Muscle of leg (tissue), 11 donors: ENCODE data around the gene PRAMEF13. TPM values are rescaled to one million over a fixed set of nuclear protein-coding genes. Genes with fewer than 3 reads are reported as not detected.
"Not testable (repeated sequence)": the region's sequence is repeated elsewhere in the genome, so short reads cannot be mapped to it uniquely, and the experiment has no call there.

ENCODE experiments used
- DNase-seq: peaks from one replicate; pipeline ENCODE4 v3.0.0; 2013
- H3K27ac ChIP-seq: one replicate; pipeline ENCODE4 v1.5.1; 2013; ENCODE audit warnings: mild to moderate bottlenecking, low read length, control low read depth
- H3K27me3 ChIP-seq: one replicate; pipeline ENCODE4 v1.6.1; 2013; ENCODE audit warnings: low read length; ENCODE audit not compliant: control insufficient read depth, insufficient read depth
- H3K36me3 ChIP-seq: one replicate; pipeline ENCODE4 v1.6.1; 2013; ENCODE audit warnings: low read length; ENCODE audit not compliant: control insufficient read depth, insufficient read depth
- H3K4me1 ChIP-seq: one replicate; pipeline ENCODE4 v1.6.1; 2013; ENCODE audit warnings: low read length; ENCODE audit not compliant: control insufficient read depth, insufficient read depth
- H3K4me3 ChIP-seq: one replicate; pipeline ENCODE4 v1.5.1; 2013; ENCODE audit warnings: low read length, control low read depth
- H3K9me3 ChIP-seq: replicated peaks from 2 replicates; pipeline ENCODE4 v1.6.1; 2013; ENCODE audit warnings: low read depth, low read length; ENCODE audit not compliant: control insufficient read depth
- WGBS: methylation state at CpG from one replicate; pipeline ENCODE4 v1.1.5; 2013; ENCODE audit warnings: missing lambda C conversion rate; ENCODE audit not compliant: insufficient coverage; 5-methylcytosine and 5-hydroxymethylcytosine counted together
- polyA plus RNA-seq, 8 donors: library from polyadenylated mRNA; unstranded; fragments of 120-200 nt; gene quantifications; one replicate each; pipeline versions ENCODE4 v1.2.1 to v1.2.3, GENCODE V29; 2013; ENCODE audit warnings: inconsistent platforms in 1 of 8, low replicate concordance in 1 of 8; ENCODE audit not compliant: insufficient read length in 8 of 8, insufficient read depth in 1 of 8
- total RNA-seq: library from RNA; stranded (reverse); fragments of 120-200 nt; gene quantifications from one replicate; pipeline ENCODE4 v1.2.4, GENCODE V29; 2013

The PRAMEF13 gene
- total and polyA plus RNA-seq, 9 donors, result not detected

DNA sequence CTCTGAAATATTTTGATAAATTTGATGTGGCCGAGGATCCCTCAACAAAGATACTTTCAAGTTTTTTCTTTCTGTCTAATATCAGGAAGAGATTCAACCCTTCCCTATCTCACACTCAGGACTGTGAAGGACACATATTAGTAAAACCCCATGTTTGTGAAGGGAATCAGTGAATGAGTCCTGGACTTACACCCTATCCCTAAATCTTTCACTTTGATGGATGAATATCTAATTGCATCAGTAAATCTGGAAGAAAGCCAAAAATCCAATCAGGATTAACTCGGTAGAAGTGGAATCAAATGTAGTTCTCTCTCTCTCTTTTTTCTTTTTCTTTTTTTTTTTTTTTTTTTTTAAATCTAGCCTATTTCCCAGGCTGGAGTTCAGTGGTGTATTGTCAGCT is 29.7 kb downstream of the PRAMEF13 start, which contains the start of gene PRAMEF9:
Gene PRAMEF9 (plus strand): TSS at position 301 of the 400 bp plus-strand sequence. CDS start 3,433 bp downstream, outside the sequence.
- H3K27me3 ChIP-seq, DNase-seq, H3K36me3 ChIP-seq, H3K4me3 ChIP-seq, H3K27ac ChIP-seq, H3K4me1 ChIP-seq, H3K9me3 ChIP-seq: not testable (repeated sequence)
- no CpG with 5 or more reads among the region's 2 CpGs for WGBS

DNA sequence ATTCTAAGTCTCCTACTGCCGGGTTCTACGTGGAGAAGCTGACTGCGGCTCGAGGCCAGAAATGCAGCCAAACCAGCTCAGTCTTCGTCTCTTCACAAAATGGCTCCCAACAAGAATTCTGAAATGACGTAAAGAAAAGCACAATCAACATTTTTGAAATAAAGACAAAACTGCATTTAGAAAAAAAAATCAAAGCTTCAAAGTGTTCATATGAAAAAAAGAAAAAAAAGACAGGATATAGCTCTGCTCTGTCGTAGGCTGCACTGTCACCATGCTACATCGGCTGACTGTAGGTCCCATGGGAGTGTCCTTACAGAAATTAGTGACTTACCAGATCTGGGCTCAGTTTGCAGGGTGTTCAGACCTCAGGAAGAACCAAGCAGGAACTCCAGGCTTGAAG is 35.7 kb downstream of the PRAMEF13 start, which contains the start of gene HNRNPCL4:
Gene HNRNPCL4 (minus strand): TSS at position 101 of the 400 bp plus-strand sequence. CDS start 164 bp downstream, outside the sequence.
- H3K36me3 ChIP-seq, H3K4me1 ChIP-seq, H3K27ac ChIP-seq, DNase-seq, H3K4me3 ChIP-seq, H3K27me3 ChIP-seq, H3K9me3 ChIP-seq: not testable (repeated sequence)
- no CpG with 5 or more reads among the region's 8 CpGs for WGBS

DNA sequence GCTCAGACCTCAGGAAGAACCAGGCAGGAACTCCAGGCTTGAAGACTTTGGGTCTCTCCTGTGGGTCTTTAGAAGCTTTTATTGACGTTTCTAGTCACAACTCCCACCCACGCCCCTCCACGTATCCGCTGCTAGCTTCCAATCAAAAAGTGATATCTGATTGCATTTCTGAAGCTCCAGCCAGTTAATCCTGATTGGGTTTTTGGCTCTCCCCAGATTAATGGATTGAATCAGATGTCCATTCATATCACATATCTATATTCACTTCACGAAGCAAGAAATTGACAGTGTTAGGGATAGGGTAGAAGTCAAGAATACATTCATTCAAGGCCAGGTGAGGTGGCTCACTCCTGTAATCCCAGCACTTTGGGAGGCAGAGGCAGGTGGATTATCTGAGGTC is 45.3 kb downstream of the PRAMEF13 start, which contains the start of gene PRAMEF26:
Gene PRAMEF26 (minus strand): TSS at position 101 of the 400 bp plus-strand sequence. CDS start 2,914 bp downstream, outside the sequence.
- H3K4me1 ChIP-seq, H3K9me3 ChIP-seq, H3K27ac ChIP-seq, H3K4me3 ChIP-seq, H3K36me3 ChIP-seq, H3K27me3 ChIP-seq, DNase-seq: not testable (repeated sequence)
- WGBS, result no CpG with 5 or more reads among the region's 5 CpGs

Other genes with a start within 250 kb of the PRAMEF13 start
- gene PRAMEF27, start 144.8 kb downstream of the PRAMEF13 start, total RNA-seq, result not detected
- not detected for gene PRAMEF27, start 144.8 kb downstream of the PRAMEF13 start, polyA plus RNA-seq
- not detected for gene HNRNPCL3, start 140.6 kb downstream of the PRAMEF13 start, total RNA-seq
- not detected for gene HNRNPCL3, start 140.6 kb downstream of the PRAMEF13 start, polyA plus RNA-seq
- not detected for gene PRAMEF25, start 130.6 kb downstream of the PRAMEF13 start, total RNA-seq
- gene PRAMEF25, start 130.6 kb downstream of the PRAMEF13 start, polyA plus RNA-seq, result not detected
- gene HNRNPCL2, start 84.6 kb downstream of the PRAMEF13 start, total RNA-seq, result not detected
- under 1 TPM in 1 of 8 donors, not detected in 7; 0.14 TPM for gene HNRNPCL2, start 84.6 kb downstream of the PRAMEF13 start, polyA plus RNA-seq
- gene PRAMEF26, start 45.4 kb downstream of the PRAMEF13 start, total RNA-seq, result not detected
- gene PRAMEF26, start 45.4 kb downstream of the PRAMEF13 start, polyA plus RNA-seq, result not detected
- gene HNRNPCL4, start 35.8 kb downstream of the PRAMEF13 start, total RNA-seq, result not detected
- under 1 TPM in 4 of 8 donors, not detected in 4; 0.19 to 0.42 (median 0.26) TPM for gene HNRNPCL4, start 35.8 kb downstream of the PRAMEF13 start, polyA plus RNA-seq
- not detected for gene PRAMEF9, start 29.6 kb downstream of the PRAMEF13 start, total RNA-seq
- gene PRAMEF9, start 29.6 kb downstream of the PRAMEF13 start, polyA plus RNA-seq, result not detected
- not detected for gene PRAMEF18, start 24.7 kb upstream of the PRAMEF13 start, total RNA-seq
- gene PRAMEF18, start 24.7 kb upstream of the PRAMEF13 start, polyA plus RNA-seq, result not detected
- not detected for gene PRAMEF5, start 52.8 kb upstream of the PRAMEF13 start, total RNA-seq
- not detected for gene PRAMEF5, start 52.8 kb upstream of the PRAMEF13 start, polyA plus RNA-seq
- gene PRAMEF8, start 83.7 kb upstream of the PRAMEF13 start, total RNA-seq, result not detected
- gene PRAMEF8, start 83.7 kb upstream of the PRAMEF13 start, polyA plus RNA-seq, result not detected
- not detected for gene PRAMEF33, start 102.1 kb upstream of the PRAMEF13 start, total RNA-seq
- under 1 TPM in 1 of 8 donors, not detected in 7; 0.13 TPM for gene PRAMEF33, start 102.1 kb upstream of the PRAMEF13 start, polyA plus RNA-seq
- gene PRAMEF15, start 114.2 kb upstream of the PRAMEF13 start, total RNA-seq, result not detected
- not detected for gene PRAMEF15, start 114.2 kb upstream of the PRAMEF13 start, polyA plus RNA-seq
- gene PRAMEF14, start 145.7 kb upstream of the PRAMEF13 start, total RNA-seq, result not detected
- not detected for gene PRAMEF14, start 145.7 kb upstream of the PRAMEF13 start, polyA plus RNA-seq
- gene PRAMEF19, start 170.5 kb upstream of the PRAMEF13 start, total RNA-seq, result not detected
- not detected for gene PRAMEF19, start 170.5 kb upstream of the PRAMEF13 start, polyA plus RNA-seq
- gene PRAMEF17, start 188.2 kb upstream of the PRAMEF13 start, total RNA-seq, result not detected
- gene PRAMEF17, start 188.2 kb upstream of the PRAMEF13 start, polyA plus RNA-seq, result not detected
- gene PRAMEF20, start 209.0 kb upstream of the PRAMEF13 start, total RNA-seq, result not detected
- gene PRAMEF20, start 209.0 kb upstream of the PRAMEF13 start, polyA plus RNA-seq, result not detected